Fibroblast of skin of back (primary cell): ENCODE results near the gene CYBC1.
A peak's percentile ranks its signal among the peaks of the same experiment; 100 is the strongest.

Experiments
- DNase-seq: peaks from one replicate; pipeline ENCODE4 v3.0.0-alpha.2; 2013

CYBC1 gene

DNA sequence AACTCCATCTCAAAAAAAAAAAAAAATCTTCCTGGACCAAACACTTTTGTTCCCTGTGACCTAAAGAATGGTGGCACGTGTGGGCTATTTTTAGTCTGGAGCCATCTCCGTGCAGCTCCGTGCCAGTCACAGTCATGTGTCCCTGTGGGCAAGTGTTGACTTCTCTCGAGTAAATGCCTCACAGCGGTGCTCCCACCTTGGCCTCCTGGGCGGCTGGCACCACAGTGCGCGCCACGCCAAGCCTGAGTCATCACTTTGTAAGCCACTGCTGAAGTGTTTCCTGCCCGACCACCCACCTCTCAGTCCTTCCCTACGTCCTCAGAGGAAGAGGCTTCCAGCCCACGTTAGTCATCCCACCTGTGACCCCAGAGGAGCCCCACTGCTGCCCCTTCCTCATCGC, 43.3 kb downstream of the CYBC1 start:
- DNase-seq: peak; percentile 49

DNA sequence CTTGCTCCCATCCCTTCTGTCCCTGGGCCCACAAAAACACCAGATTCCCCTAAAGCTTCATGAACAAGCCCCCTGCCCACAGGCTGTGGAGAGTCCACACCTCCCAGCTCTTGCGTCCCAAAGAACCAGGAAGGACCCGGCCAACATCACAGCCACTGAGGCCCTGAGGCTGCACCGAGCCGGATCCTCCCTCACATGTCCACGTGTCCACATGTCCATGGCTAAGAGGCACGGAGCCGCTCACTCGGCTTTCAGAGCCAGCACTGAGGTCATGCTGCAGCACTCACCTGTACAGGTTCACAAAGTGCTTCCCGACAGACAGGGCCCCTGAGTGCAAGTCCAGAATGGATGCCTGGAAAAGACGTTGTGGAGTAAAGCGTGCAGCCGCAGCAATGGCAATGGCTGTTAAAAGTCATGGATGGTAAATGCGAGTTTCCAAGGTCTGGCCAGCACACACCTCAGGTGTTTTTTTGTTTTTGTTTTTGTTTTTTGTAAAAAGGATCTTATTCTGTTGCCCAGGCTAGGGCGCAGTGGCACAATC, 44.4 kb downstream of the CYBC1 start:
- DNase-seq: no peak

DNA sequence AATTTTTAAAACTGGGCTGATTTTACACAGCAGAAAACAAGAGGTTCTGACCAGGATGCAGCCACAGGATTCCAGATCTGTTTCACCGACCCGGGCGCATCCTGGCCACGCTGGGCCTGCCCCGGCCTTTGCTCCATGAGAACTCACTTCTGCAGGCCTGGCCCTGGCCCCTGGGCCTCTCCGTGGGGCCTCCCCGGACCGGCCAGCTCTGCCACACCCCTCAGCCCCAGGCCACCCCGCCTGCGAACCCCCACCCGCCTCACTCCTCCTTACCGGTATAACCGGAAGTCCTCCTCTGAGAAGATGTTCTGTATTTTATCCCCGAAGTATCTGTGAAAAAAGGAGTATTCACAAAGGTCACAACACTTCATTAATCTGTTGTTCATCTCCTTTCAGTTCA, 45.5 kb downstream of the CYBC1 start:
- DNase-seq: no peak

DNA sequence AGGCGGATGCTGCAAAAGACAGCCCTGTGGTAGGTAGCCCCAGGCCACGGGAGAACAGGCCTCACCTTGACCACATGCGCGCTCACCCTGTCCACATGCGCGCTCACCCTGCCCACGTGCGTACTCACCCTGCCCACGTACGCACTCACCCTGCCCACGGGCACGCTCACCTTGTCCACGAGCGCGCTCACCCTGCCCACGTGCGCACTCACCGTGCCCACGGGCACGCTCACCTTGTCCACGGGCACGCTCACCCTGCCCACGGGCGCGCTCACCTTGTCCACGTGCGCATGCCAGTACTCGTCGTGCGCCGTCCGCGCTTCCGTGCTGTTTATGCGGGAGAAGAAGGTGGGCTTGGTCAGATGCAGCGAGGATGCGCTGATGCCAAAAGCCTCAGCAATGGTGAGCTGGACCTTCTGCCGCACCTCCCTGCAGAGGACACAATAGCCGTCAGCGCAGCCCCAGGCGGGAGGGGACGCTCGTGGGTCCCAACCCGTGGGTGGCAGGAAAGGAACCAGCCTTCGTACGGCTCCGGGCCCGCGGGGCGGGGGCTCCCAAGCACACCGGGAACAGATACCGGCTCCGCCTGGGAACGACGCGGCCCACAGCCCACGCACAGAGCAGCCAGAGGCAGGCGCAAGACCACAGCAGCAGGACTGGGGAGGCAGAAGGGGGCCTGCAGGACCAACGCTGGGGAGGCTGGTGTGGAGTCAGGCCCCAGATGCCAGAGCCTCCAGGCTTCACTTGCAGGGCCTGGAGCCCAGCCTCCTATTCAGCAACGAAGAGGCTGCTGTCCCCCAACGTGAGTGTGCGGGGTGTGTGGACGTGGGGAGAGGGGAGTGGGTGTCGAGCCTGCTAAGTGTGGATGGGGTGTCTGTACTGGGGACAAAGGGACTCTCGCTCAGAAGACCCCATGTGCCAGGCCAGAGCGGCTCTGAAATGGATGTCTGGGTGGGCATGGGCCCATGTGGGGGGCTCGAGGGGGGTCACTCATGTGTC, 46.6 kb downstream of the CYBC1 start:
- DNase-seq: no peak

DNA sequence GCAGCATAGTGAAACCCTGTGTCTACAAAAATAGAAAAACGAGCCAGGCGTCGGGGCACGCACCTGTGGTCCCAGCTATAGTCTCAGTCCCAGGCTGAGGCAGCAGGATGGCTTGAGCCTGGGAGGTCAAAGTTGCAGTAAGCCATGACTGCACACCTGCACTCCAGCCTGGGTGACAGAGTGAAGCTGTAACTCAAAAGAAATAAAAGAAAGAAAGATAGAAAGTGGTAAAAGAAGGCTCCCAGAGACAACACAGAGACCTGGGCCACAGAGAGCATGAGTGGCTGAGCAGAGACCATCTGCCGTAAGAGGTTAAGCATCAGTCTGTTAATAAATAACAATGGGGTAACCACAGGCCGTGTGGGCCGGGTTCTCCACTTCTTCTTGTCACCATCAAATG, 47.7 kb downstream of the CYBC1 start:
- no peak for DNase-seq

DNA sequence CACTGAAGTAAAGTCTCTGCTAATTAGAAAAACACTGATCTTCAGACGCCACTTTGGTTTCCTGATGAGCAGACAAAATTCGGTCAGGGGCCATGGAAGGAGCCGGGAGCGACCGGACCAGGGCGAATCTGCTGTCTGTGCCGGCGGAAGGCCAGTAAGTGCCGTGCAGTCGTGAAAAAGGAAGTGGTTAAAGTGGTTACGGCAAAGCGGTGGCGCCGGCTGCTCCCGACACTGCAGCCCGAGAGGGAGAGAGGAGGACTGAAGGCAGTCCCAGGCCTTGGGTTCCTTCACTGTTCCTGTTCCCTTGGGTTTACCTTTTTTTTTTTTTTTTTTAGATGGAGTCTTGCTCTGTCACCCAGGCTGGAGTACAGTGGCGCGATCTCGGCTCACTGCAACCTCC, 49.7 kb downstream of the CYBC1 start:
- DNase-seq: peak; percentile 53

DNA sequence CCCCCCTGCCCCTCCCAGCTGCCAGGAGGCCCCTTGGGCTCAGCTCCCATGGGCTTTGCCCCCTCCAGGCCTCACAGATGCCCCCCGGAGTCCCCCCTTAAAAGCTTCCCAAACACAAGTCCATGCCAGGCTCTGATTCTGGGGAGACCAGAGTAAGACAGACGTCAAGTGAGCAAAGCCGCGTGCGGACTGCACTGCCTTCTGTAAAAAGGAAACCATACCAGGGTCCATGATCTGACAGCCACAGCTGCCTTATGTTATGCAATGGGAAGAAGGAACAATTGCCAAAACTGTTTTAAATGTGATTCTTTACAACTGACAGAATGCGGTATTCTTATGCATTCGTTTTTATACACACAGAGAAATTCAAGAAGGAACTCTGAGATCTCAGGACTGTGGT, 50.3 kb downstream of the CYBC1 start:
- DNase-seq: no peak

DNA sequence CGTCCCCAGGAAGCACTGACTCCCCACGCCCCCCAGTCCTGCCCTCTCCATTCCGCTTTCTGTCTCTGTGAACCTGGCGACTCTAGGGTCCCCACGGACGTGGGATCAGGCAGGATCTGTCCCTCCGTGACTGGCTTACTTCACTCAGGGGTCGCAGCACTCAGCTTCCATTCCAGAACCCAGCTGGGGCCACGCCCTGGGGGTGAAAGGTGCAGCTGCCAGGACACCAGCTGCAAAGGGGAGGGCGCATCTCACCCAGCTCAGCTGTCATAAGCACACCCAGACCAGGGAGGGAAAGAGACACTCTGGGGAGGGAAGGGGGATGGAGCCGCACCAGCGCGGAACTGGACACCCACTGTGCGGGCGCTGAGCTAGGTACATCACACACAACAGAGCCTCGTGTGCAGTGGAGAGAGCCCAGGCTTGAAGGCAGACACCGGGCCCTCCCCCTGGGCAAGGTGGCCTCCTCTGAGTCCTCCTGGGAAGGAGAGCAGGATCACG, 50.9 kb downstream of the CYBC1 start:
- DNase-seq: no peak

DNA sequence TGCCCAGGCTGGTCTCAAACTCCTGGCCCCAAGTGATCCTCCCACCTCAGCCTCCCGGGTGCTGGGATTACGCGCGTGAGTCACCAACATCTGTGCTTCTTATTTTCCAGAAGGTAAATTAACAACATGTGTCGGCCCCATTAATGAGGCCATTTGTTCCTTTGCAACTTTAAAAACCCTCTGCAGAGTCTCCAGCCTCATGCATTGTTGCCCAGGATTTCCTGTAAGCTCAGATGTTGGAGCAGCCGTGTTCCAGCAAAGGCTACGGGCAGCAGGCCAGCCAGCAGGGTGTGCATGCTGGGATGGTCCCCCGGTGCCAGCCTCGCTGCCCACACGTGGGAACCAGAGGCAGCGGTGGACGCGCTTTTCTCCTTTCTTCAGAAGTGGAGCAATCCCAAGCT, 51.5 kb downstream of the CYBC1 start:
- peak; percentile 79 for DNase-seq

DNA sequence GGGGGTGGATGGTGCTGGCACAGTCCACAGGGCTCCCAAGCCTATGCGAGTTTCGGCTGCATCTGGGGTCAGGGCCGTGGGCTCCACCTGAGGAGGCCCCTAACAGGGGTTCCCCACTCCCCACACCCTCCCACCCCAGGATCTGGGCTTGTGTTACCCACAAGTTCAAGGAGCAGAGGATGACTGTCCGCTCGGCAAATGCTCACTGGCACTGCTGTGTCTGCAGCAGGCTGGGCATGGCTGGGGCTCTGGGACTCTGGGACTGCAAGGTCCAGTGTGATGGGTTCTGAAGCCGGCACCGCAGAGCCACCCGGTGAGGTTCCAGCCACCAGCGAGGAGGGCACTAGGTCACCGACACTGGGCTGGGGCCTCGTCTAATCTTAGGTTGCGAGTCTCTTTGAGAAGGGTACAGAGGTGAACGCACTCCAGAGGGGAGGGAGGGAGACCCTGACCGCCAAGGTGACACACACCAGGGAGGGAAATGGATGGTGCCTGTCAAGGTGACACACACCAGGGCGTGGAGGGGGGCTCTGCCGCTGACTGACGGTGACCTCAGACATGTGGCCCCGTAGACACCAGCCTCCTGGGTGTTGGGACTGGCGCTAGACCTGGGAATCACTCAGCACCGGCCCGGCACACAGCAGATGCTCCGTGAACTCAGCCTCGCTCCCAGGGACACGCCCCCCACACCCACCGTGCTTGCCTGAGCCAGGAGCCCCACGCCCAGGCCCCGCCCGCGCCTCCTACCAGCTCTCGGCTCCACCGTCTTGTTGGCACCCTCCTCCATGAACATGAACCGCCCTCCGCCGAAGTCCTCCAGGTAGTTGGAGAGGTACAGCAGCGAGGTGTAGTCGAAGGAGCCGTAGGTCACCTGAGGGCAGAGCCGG, 52.9 kb downstream of the CYBC1 start:
- no peak for DNase-seq

DNA sequence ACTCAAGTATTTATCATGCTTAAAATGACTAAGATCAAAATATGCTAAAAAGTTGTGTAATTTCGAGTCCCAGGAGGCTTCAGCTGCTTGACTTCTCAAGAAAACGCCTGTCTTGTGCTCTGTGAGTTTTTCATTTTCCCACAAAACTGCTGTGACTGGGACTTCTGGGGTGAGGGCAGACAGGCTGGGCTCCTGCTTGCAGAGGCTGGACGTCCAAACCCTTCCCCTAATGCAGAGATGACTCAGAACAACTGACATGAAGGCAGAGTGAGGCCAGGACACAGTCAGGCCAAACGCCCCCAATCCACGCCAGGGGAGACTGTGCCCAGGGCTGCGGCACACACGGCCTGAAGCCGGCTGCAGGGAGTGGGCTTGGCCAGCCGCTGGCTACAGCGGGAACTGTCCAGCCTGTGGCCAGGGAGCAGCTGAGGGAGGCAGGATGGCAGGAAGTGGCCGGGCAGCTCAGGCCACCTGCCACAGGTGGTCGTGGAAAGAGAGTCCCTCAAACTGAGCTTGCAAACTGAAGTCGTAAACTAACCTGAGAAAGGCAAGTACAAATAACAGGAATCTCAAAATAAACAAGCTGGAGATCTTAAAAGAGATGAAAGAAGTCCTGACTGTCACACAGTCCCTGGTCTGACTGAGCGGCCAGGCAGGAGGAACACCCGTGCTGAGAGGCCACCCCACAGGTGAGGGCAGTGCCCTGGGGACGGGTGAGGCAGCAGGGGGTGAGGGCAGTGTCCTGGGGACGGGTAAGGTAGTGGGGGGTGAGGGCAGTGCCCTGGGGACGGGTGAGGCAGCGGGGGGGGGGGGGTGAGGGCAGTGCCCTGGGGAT, 53.7 kb downstream of the CYBC1 start:
- peak; percentile 96 for DNase-seq

DNA sequence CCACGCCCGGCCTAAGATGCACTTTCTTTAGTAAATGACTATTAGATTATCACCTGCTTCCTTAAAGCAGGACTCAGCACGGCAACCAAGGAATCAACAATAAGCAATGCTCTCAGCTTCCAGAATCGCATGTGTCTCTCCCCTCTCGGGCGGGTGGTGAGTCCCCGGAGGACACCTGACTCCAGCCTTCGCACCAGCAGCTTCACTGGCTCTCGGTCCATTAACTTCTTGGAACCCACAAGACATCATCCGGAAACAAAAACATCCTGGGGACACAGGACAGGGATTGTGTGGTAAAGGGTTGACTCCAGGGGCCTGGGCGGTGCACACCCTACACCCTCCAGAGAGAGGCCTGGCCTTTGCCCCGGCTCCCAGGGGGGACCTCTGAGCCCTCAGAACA, 56.3 kb downstream of the CYBC1 start:
- DNase-seq: no peak

DNA sequence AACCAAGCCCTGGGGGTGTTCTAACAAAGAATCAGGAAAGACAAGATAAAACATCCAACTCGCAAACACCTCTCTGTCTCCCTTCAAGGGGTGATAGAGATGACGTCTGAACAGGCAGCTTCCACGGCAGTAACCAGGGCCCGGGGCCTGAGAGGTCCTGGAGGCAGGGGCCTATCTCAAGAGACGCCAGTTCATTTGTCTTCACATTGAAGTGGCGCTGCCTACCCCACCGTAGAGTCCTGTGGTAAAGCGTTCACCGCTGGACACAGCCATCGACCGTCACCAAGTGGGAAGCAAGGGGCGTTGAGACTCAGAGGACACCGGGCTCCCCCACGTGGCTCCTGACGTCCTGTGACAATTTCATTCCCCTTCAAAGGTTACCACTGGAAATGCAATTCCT, 57.6 kb downstream of the CYBC1 start:
- no peak for DNase-seq
